A673 (cell line): ENCODE results near the gene RMRP.
A peak's percentile ranks its signal among the peaks of the same experiment; 100 is the strongest.

Experiments used
- CTCF ChIP-seq: fragments of 300-800, 200-600 bp; sonication (generic); conservative IDR thresholded peaks from 2 replicates; pipeline ENCODE4 v1.5.1; 2017; ENCODE audit warnings: low read depth, mild to moderate bottlenecking, antibody characterized with exemption, low read length, moderate library complexity, mixed read lengths
- EZH2 ChIP-seq: fragments of 200-600 bp; sonication (generic); IDR thresholded peaks from 2 replicates; pipeline ENCODE4 v1.6.1; 2017; ENCODE audit warnings: borderline replicate concordance, low read depth, mild to moderate bottlenecking, mixed read lengths, antibody characterized with exemption, low read length; ENCODE audit not compliant: poor library complexity, severe bottlenecking

DNA sequence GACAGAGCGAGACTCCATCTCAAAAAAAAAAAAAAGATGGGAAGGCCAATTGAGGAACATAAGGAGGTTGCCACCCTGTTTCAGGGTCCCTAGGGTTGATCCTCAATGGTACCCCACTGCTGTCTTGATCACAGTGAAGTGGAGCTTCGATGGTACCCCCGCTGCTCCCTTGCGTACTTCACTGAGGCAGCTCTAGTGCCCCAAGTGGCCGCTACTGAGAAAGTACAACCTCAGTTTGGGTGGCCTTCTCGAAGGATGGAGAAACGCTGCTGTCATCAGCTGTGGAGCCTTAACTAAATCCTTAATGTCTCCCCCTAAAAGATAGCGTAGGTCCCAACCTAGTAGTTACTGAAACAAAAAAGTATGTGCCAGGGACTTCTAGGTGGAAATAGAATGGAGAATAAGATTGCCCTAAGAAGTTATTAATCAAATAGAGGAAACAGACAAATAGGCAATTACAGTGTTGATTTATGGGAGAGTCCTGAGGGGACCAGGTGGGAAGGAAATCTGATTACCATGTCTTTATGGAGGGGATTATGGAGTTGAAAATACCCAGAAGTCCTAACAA, 46.5 kb downstream of the RMRP start:
- peak; percentile 81 for TF ChIP-seq CTCF
- no peak for TF ChIP-seq EZH2
